GM04503 (cell line): ENCODE data around the gene EPB41L5.
"Not testable (repeated sequence)": the region's sequence is repeated elsewhere in the genome, so short reads cannot be mapped to it uniquely, and the experiment has no call there.

Experiments
- DNase-seq: peaks from one replicate; pipeline ENCODE4 v3.0.0-alpha.2; 2012; ENCODE audit warnings: low read depth

EPB41L5 gene

GRCh38 chr2:120199817-120200459 is 187.1 kb downstream of the EPB41L5 start:
- DNase-seq = not testable (repeated sequence)

GRCh38 chr2:120203251-120204021 is 190.6 kb downstream of the EPB41L5 start:
- no peak for DNase-seq

- no peak for DNase-seq
These were observed 191.1 kb downstream of the EPB41L5 start for GRCh38 chr2:120204022-120204405.

- no peak for DNase-seq
These were observed 191.5 kb downstream of the EPB41L5 start for GRCh38 chr2:120204417-120204816.

GRCh38 chr2:120204945-120205670 is 192.2 kb downstream of the EPB41L5 start:
- no peak for DNase-seq

- no peak for DNase-seq
These were observed 193.2 kb downstream of the EPB41L5 start for GRCh38 chr2:120206022-120206581.

GRCh38 chr2:120208381-120209353 is 195.8 kb downstream of the EPB41L5 start:
- no peak for DNase-seq

GRCh38 chr2:120209427-120210269 is 196.8 kb downstream of the EPB41L5 start:
- DNase-seq = no peak

- no peak for DNase-seq
These were observed 197.4 kb downstream of the EPB41L5 start for GRCh38 chr2:120210270-120210693.

GRCh38 chr2:120218181-120218580 is 205.3 kb downstream of the EPB41L5 start:
- DNase-seq = no peak

GRCh38 chr2:120219291-120219690 is 206.4 kb downstream of the EPB41L5 start:
- no peak for DNase-seq

GRCh38 chr2:120219766-120220165 is 206.9 kb downstream of the EPB41L5 start:
- no peak for DNase-seq

GRCh38 chr2:120220756-120221155 is 207.9 kb downstream of the EPB41L5 start:
- no peak for DNase-seq

GRCh38 chr2:120221616-120222015 is 208.7 kb downstream of the EPB41L5 start:
- no peak for DNase-seq

- DNase-seq = no peak
These were observed 209.5 kb downstream of the EPB41L5 start for GRCh38 chr2:120222186-120223033.

- DNase-seq = no peak
These were observed 210.4 kb downstream of the EPB41L5 start, which contains the start of gene TMEM185B for GRCh38 chr2:120223034-120223912. Gene TMEM185B (minus strand): TSS chr2:120223400. CDS start chr2:120222976, 424 bp downstream.

- no peak for DNase-seq
These were observed 211.4 kb downstream of the EPB41L5 start for GRCh38 chr2:120224256-120224655.
